BE2C (cell line): Measurements from ENCODE around the gene PIP4K2A.
A peak's percentile ranks its signal among the peaks of the same experiment; 100 is the strongest.

Experiments used
- DNase-seq: peaks from one replicate; pipeline ENCODE4 v3.0.0-alpha.2; 2020
- H3K27me3 ChIP-seq: fragments of 250-450 bp; sonication (Bioruptor Pico); 2 replicates; pipeline ENCODE4 v1.5.1; 2020; ENCODE audit warnings: mild to moderate bottlenecking
- H3K36me3 ChIP-seq: fragments of 250-450 bp; sonication (Bioruptor Pico); 2 replicates; pipeline ENCODE4 v1.5.1; 2020; ENCODE audit warnings: mild to moderate bottlenecking
- H3K4me1 ChIP-seq: fragments of 250-450 bp; sonication (Bioruptor Pico); 2 replicates; pipeline ENCODE4 v1.5.1; 2020
- H3K4me3 ChIP-seq: 2 replicates; pipeline ENCODE4 v1.5.1; 2011; ENCODE audit warnings: low read depth, low read length
- H3K9me3 ChIP-seq: fragments of 250-450 bp; sonication (Bioruptor Pico); 2 replicates; pipeline ENCODE4 v1.5.1; 2020
- TF ChIP-seq, protein P1 (sequence below): IDR thresholded peaks from 2 replicates; pipeline ENCODE4 v1.5.1; 2012; ENCODE audit warnings: mild to moderate bottlenecking, low read depth, low read length

The PIP4K2A gene

DNA sequence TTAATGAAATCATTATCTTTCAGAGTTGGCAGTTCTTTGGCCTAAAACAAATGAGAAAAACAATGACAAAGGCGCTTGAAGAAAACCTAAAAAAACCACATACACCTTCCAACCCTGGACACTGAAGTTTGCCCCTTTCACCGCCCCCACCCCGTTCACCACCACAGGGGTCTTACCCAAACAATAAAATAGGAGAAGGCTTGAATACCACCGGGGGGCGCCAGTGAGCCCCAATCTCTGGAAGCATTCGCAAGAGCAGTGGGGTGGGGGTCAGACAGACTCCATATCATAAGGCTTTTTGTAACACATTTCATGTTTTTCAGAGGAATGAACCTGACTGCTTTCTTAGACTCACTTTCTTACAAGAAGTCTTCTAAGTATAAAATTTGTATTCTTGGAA is 163.6 kb downstream of the PIP4K2A start:
- Histone ChIP-seq H3K4me3 (no peak overlapping the region), H3K36me3 (no peaks in the 10 kb centered on the region), H3K4me1 (peaks cover 3% of the 10 kb centered on the region; the same call in 1 of the 2 replicates), H3K9me3 (no peaks in the 10 kb centered on the region), H3K27me3 (no peaks in the 10 kb centered on the region)
- DNase-seq: peak; percentile 78
- TF ChIP-seq, protein P1, sequence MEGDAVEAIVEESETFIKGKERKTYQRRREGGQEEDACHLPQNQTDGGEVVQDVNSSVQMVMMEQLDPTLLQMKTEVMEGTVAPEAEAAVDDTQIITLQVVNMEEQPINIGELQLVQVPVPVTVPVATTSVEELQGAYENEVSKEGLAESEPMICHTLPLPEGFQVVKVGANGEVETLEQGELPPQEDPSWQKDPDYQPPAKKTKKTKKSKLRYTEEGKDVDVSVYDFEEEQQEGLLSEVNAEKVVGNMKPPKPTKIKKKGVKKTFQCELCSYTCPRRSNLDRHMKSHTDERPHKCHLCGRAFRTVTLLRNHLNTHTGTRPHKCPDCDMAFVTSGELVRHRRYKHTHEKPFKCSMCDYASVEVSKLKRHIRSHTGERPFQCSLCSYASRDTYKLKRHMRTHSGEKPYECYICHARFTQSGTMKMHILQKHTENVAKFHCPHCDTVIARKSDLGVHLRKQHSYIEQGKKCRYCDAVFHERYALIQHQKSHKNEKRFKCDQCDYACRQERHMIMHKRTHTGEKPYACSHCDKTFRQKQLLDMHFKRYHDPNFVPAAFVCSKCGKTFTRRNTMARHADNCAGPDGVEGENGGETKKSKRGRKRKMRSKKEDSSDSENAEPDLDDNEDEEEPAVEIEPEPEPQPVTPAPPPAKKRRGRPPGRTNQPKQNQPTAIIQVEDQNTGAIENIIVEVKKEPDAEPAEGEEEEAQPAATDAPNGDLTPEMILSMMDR: peak; percentile 74

DNA sequence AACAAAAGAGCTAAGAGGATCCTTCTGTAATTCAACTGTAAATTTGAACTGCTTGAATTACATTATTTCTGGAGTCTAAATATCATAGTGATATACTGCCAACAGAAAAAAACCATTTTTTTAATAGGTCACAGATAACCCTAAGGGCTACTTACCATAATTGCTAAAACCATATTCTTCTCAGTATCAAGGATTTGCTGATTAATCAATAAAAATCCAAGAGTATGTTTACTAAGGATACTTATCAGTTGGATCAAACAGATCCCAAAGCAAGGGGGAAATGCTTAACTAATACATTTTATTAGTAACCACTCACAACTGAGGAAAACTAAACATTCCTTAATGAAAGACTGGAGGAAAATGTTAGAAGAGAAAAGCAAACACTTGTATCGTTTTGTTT is 166.0 kb downstream of the PIP4K2A start:
- H3K4me1 ChIP-seq: 0 out of 2 replicates have a peak, but pooled peaks cover 3% of the 10 kb centered on the region
- 0 out of 2 replicates have a peak, but pooled peaks cover 4% of the 10 kb centered on the region for H3K36me3 ChIP-seq
- TF ChIP-seq, protein P1: no peak
- H3K27me3 ChIP-seq: no peaks in the 10 kb centered on the region
- H3K4me3 ChIP-seq: no peak overlapping the region
- H3K9me3 ChIP-seq: no peaks in the 10 kb centered on the region
- no peak for DNase-seq

DNA sequence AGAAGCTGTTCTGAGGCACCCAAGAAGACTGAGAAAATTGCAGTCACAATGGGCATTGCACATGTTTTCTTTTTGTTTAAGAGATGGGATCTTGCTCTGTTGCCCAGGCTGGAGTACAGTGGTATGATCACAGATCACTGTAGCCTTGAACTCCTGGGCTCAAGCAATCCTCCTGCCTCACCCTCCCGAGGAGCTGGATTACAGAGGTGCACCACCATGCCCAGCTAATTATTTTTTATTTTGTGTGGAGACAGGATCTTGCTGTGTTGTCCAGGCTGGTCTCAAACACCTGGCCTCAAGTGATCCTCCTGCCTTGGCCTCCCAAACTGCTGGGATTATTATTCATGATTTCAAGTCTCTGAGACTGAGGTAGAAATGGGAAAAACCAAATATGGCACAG is 168.7 kb downstream of the PIP4K2A start:
- TF ChIP-seq, protein P1: no peak
- Histone ChIP-seq H3K4me1 (peaks cover 10% of the 10 kb centered on the region), H3K4me3 (no peak overlapping the region), H3K36me3 (0 out of 2 replicates have a peak, but pooled peaks cover 4% of the 10 kb centered on the region), H3K9me3 (no peaks in the 10 kb centered on the region), H3K27me3 (no peaks in the 10 kb centered on the region)
- DNase-seq: no peak

DNA sequence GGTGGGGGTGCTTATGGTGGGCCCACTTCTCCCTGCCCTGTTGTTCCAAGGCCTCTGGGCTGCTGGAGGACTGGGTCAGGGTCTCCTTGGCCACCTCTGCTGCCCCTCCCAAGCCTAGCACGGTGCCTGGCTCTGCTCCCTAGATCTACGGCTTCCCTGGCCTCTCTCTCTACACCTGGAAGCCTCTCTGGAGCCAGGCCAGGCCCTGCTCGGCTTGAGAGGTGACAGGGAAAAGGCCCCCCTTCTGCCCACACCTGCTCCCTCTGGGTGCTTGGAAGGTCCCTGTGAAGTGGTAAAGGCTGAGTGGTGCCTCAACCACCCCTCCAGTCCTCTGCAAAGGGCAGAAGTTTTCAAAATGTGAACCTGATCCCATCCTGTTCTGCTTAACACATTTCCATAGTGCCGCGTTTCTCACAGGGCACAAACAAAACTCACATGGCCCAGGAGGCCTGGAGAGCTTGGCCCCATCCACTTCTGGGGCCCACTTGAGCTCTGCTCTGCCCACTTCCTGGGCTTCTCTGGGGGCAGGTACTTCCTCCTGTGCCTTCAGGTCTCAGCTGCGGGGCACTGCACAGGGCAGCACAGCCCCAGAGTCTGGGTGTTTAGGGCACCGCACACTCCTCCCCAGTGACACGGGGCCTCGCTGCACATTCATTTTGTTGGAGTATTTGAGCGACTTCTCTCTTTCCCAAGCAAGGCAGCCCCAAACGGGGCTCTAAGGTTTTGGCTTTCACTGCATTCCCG is 169.9 kb downstream of the PIP4K2A start:
- Histone ChIP-seq H3K27me3 (no peaks in the 10 kb centered on the region), H3K36me3 (peaks cover 5% of the 10 kb centered on the region; the same call in 1 of the 2 replicates), H3K4me1 (peaks cover 10% of the 10 kb centered on the region), H3K9me3 (no peaks in the 10 kb centered on the region), H3K4me3 (no peak overlapping the region)
- TF ChIP-seq, protein P1: no peak
- DNase-seq: no peak

DNA sequence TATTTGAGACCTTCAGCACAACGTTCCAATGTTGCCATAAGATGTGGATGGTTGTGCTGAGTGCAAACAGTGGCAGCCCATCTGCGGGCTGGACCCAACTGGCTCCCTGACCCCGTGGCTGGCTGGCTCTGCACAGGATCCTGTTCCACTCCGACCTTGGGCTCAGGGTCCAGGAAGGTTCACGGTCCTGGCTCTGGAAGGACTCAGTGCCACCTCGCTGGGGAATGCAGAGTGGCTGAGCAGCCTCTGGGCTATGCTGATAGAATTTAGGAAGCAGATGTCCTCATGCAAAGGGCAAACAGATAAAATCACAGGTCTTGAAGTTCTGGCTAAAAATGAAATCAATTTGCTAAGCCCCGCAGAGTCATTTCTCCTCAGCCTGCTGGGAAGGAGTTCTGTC is 171.6 kb downstream of the PIP4K2A start:
- Histone ChIP-seq H3K4me3 (no peak overlapping the region), H3K4me1 (peaks cover 10% of the 10 kb centered on the region), H3K9me3 (no peaks in the 10 kb centered on the region), H3K27me3 (no peaks in the 10 kb centered on the region), H3K36me3 (peaks cover 9% of the 10 kb centered on the region)
- TF ChIP-seq, protein P1: no peak
- no peak for DNase-seq

DNA sequence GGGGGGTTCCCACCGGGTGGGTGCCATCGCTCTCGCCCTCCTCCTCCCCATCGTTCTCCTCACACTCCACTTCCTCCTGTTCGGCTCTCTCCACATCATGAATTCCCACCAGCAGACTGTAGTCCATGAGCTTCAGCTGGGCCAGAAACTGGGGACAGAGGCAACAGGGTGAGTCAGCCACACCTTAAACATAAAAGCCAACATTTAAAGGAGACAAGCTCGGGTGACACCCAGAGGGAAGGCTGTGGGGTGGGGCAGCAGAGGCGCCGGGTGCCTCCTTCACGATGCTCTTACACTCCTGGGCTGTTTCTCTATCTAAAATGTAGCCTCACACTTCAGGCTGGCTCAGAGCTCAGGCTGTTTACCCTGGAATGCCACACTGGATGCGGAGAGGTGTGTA is 172.5 kb downstream of the PIP4K2A start:
- Histone ChIP-seq H3K4me3 (no peak overlapping the region), H3K9me3 (no peaks in the 10 kb centered on the region), H3K36me3 (peaks cover 9% of the 10 kb centered on the region), H3K4me1 (peaks cover 10% of the 10 kb centered on the region), H3K27me3 (no peaks in the 10 kb centered on the region)
- no peak for DNase-seq
- TF ChIP-seq, protein P1: no peak
